Measurements from ENCODE around the gene MIAT.
"Not testable (repeated sequence)": the region's sequence is repeated elsewhere in the genome, so short reads cannot be mapped to it uniquely, and the experiment has no call there.

Gene MIAT

GRCh38 chr22:26700886-26701285, 43.5 kb downstream of the MIAT start:
- no peak for DNase-seq

- no peak for DNase-seq
Measured at GRCh38 chr22:26701323-26701722, 43.9 kb downstream of the MIAT start.

DNA sequence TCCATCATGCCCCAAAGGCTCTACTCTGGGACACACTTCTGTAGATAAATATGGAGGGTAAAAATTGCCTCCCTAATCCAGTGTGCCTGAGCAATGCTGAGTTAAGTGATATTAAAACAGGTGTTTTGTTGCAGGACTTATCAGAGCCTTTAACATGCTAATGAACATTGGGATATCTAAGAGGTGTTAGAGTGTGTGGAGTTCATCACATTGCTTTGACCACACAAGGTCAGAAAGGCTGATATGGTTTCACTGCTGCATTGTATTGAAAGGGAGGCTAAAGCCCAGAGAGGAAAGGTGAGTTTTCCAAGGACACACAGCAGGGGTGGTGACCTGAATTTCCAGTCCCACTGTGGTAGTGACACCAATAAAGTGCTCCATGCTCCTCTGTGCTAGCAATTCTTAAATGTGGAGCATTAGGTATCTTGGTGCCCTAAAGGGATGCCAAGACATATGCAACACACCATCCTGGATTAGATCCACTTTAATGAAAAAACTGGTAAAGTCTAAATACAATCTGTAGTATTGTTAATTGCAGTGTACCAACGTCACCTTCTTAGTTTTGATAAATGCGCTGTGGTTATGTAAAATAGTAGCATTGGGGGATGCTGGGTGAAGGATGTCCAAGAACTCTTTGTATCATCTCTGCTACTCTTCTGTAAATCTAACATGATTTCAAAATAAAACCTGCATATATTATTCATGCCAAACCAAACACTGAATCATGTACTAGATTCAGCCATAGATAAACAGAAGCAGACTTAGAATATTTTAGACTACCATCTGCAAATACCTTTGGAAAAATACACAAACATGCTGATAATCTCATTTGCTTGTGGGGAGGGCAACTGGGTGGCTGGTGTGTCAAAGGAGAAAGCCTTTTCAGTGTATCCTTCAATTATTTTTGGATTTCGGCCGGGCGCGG, 45.8 kb downstream of the MIAT start:
- DNase-seq = no peak

GRCh38 chr22:26705379-26705778, 48.0 kb downstream of the MIAT start:
- DNase-seq = not testable (repeated sequence)

- no peak for DNase-seq
Measured at GRCh38 chr22:26707090-26707489, 49.7 kb downstream of the MIAT start.

GRCh38 chr22:26707581-26707980, 50.2 kb downstream of the MIAT start:
- no peak for DNase-seq

GRCh38 chr22:26708256-26709009, 51.0 kb downstream of the MIAT start:
- no peak for DNase-seq

GRCh38 chr22:26709617-26710390, 52.4 kb downstream of the MIAT start:
- no peak for DNase-seq

GRCh38 chr22:26711205-26711963, 54.0 kb downstream of the MIAT start:
- no peak for DNase-seq

DNA sequence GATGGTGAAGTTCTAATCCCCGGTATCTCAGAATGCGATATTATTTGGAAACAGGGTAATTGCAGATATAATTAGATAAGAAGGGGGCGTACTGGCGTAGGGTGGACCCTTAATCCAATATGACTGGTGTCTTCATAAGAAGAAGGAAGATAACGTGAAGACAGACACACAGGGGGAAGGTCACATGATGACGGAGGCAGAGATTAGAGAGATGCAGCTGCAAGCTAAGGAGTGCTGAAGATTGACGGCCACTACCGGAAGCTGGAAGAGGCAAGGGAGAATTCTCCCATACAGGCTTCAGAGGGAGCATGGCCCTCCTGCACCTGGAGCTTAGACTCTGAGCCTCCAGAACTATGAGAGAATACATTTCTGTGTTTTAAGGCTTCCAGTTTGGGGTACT, 54.8 kb downstream of the MIAT start:
- DNase-seq = no peak

- DNase-seq = no peak
Measured at GRCh38 chr22:26713823-26714449, 56.5 kb downstream of the MIAT start.

DNA sequence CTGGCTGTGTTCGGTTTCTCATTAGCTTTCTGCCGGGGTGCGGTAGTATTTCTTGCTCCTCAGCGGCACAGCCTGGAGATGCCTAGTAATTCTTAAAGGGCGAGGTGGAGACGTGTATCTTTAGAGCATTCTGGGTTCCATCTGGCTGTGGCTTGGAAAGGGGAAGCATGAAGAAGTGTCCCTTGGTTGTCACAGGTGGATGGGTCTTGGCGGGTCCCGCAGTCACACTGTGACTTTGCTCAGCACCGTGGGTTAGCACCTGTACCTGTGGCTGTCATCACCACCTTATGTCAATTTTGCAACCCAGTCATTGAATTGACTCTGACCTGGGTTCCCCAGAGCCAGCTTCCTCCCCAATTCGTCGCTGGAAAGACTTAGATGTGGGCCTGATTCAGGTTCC, 57.6 kb downstream of the MIAT start:
- no peak for DNase-seq

GRCh38 chr22:26715392-26715936, 58.1 kb downstream of the MIAT start:
- no peak for DNase-seq

- DNase-seq = no peak
Measured at GRCh38 chr22:26718488-26718887, 61.1 kb downstream of the MIAT start.

DNA sequence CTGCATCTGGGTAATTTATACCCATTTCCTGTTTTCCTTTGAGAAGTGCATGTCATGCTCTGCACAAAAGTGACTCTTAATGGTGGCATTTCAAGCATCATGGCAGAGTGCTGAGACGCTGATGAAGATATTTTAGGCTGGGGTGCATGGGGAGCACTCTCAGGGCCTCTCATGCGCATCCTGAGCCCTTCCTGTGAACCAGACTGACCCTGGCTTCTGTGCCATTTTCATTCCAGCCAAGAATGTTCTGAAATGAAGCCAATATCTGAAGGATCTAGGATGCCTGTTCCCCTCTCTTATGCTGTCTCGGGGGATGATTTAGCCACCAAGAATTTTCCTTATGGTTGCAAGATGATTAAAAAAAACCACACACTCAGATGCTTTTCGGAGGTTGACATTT, 61.5 kb downstream of the MIAT start:
- DNase-seq = no peak

- DNase-seq = no peak
Measured at GRCh38 chr22:26722159-26722558, 64.8 kb downstream of the MIAT start.

DNA sequence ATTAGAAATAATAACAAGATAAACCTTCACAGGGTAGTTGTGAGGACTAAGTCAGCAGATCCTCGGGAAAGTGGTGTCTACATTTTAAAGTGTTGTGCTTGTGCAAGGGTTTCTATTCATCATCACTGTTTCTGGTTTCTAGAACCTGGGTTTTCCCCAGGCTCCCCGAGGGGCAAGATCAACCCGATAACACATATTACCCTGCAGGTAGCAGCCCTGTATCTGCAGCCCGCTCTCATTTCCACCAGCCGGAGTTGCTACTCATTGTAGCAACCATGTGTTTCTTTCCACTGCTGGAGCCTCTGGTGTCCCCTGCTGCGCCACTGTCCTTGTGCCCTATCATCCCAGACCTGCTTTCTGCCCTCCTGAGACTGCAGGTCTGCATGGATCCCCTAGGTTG, 67.0 kb downstream of the MIAT start:
- DNase-seq = no peak

DNA sequence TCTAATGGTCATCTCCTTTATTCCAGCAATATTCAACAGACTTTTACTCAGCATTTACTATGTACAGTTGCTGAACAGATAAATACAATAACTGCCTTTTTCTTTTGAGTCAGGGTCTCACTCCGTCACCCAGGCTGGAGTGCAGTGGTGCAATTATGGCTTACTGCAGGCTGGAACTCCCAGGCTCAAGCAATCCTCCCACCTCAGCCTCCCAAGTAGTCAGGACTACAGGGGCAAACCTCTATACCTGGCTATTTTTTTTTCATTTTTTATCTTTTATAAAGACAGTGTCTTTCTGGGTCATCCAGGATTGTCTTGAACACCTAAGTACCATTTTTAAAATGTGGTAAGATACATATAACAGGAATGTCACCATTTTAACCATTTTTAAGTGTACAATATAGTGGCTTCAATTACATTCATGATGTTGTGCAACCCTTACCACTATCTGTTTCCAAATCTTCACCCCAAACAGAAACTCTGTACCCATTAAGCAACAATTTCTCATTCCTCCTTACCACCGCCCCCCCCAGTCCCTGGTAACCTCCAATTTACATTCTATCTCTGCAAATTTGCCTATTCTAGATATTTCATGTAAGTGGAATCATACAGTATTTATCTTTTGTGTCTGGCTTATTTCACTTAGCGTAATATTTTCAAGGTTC, 67.8 kb downstream of the MIAT start:
- no peak for DNase-seq

Data from activated CD4-positive, alpha-beta T cell treated with anti-CD3 and anti-CD28 coated beads, Interleukin-2, amount 50 U/mL, for 1 hour (primary cell).